Activated CD4-positive, alpha-beta memory T cell treated with anti-CD3 and anti-CD28 coated beads, Interleukin-2, amount 10 ng/mL, durations not matched to agents 7 days and 5 days (primary cell): ENCODE results near the gene RASAL1. TPM values are rescaled to one million over a fixed set of nuclear protein-coding genes. Genes with fewer than 3 reads are reported as not detected.
A peak's percentile ranks its signal among the peaks of the same experiment; 100 is the strongest.

Experiments used
- CTCF ChIA-PET: fragments of 350-600 bp; sonication (Branson Sonifier 250); formaldehyde crosslinking; loops from one replicate; lab custom pipeline; 2021; ENCODE audit warnings: antibody characterized with exemption, inconsistent platforms; lab: Charles Lee
- POLR2A ChIA-PET: fragments of 350-600 bp; sonication (Branson Sonifier 250); formaldehyde crosslinking; loops from one replicate; lab custom pipeline; 2021; ENCODE audit warnings: antibody characterized with exemption; lab: Charles Lee
- DNase-seq: peaks from one replicate; pipeline ENCODE4 v3.0.0-alpha.2; 2020
- H3K27ac Mint-ChIP-seq: one replicate; pipeline ENCODE4 v1.8.0; 2021; ENCODE audit warnings: mild to moderate bottlenecking, mixed read lengths
- H3K27me3 Mint-ChIP-seq: one replicate; pipeline ENCODE4 v1.8.0; 2021; ENCODE audit warnings: mixed read lengths
- H3K36me3 Mint-ChIP-seq: one replicate; pipeline ENCODE4 v1.8.0; 2021; ENCODE audit warnings: low read depth, mixed read lengths
- H3K4me1 Mint-ChIP-seq: one replicate; pipeline ENCODE4 v1.8.0; 2021; ENCODE audit warnings: mixed read lengths
- H3K4me3 Mint-ChIP-seq: one replicate; pipeline ENCODE4 v1.8.0; 2021; ENCODE audit warnings: mild to moderate bottlenecking, mixed read lengths
- H3K9me3 Mint-ChIP-seq: one replicate; pipeline ENCODE4 v1.8.0; 2021; ENCODE audit warnings: mixed read lengths
- total RNA-seq, 2 experiments: library from RNA; stranded (reverse); gene quantifications; one replicate each; pipeline ENCODE4 v1.2.3, GENCODE V29; 2021

Gene RASAL1
- total RNA-seq, 2 experiments from 2014 or later, result 0.10 to 0.35 TPM

DNA sequence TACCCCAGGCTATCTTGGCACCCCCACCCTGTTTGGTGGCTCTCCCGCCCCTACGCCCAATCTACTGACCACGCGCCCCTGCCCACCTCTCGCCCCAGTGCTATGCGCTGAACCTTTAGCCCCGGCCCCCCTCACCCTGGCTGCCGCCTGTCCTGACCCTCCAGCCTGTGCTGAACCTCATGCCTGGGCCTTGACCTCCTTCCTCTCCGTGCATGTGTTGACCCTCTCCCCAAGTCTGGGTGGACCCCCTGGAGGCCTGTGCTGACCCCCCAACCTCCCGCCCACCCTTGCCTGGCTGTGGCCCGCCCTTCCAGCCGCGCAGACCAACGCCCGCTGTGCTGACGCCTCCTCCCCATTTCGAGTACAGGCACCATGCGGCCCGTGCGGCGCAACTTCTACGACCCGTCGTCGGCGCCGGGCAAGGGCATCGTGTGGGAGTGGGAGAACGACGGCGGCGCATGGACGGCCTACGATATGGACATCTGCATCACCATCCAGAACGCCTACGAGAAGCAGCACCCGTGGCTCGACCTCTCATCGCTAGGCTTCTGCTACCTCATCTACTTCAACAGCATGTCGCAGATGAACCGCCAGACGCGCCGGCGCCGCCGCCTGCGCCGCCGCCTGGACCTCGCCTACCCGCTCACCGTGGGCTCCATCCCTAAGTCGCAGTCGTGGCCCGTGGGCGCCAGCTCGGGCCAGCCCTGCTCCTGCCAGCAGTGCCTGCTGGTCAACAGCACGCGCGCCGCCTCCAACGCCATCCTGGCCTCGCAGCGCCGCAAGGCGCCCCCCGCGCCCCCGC is 58.3 kb downstream of the RASAL1 start:
- Mint-ChIP-seq H3K4me1 (peaks cover 2% of the 10 kb centered on the region), H3K27me3 (no peaks in the 10 kb centered on the region), H3K4me3 (no peak overlapping the region), H3K9me3 (no peaks in the 10 kb centered on the region), H3K27ac (no peak overlapping the region), H3K36me3 (no peaks in the 10 kb centered on the region)
- ChIA-PET CTCF (no interaction called here), POLR2A (no interaction called here)
- no peak for DNase-seq

DNA sequence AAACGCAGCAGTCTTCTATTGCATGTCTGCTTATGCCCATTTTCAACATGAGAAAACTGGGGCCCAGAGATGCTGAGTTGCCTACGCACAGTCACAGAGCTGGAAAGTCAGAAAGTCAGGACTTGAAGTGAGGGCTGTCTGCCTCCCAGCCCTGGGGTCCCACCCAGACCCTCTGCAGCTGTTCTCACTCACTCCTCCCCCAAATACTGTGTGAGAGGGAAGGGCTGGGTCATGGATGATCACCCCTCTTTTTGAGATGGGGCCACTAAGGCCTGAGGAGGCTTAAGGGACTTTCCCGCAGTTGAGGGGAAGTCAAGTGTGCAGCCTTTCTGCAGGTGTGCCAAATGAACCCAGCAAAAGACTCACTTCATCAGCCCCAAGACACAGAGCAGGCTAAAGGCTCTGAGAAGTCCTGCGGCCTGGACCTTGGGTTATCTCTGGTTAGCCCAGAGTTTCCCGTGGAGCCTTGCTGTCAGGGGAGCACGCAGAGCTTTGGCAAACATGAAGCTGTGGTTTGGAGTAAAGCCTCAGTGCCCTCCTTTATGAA is 60.4 kb downstream of the RASAL1 start:
- no peaks in the 10 kb centered on the region for H3K9me3 Mint-ChIP-seq
- no peak for DNase-seq
- CTCF ChIA-PET, result no interaction called here

DNA sequence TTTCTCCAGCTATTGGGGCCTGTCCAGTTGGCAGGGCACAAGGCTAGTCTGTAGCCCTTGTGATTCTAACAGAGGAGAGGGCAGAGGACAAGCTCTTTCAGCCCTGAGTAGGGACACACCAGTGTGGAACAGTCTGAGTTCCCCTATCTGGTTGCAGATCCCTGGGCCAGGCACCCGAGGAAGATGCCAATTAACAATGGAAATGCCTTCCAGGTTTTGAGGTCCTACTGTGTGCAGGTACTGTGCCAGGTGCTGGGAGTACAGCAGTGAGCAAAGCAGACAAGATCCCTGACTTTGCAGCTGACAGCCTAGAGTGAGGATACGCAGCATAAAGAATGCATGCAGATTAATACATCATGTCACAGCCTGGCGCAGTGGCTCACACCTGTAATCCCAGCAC is 62.0 kb downstream of the RASAL1 start:
- Mint-ChIP-seq H3K27me3 (no peaks in the 10 kb centered on the region), H3K36me3 (no peaks in the 10 kb centered on the region), H3K27ac (no peak overlapping the region), H3K4me1 (peaks cover 11% of the 10 kb centered on the region), H3K9me3 (no peaks in the 10 kb centered on the region), H3K4me3 (no peak overlapping the region)
- ChIA-PET POLR2A (no interaction called here), CTCF (no interaction called here)
- DNase-seq, result no peak

More for the DNA sequence above, 60.4 kb downstream of the RASAL1 start:
- H3K4me1 Mint-ChIP-seq, result peaks cover 8% of the 10 kb centered on the region
- POLR2A ChIA-PET, result no interaction called here
- H3K27me3 Mint-ChIP-seq, result no peaks in the 10 kb centered on the region
- H3K36me3 Mint-ChIP-seq, result no peaks in the 10 kb centered on the region
- H3K4me3 Mint-ChIP-seq, result no peak overlapping the region
- H3K27ac Mint-ChIP-seq, result no peak overlapping the region

DNA sequence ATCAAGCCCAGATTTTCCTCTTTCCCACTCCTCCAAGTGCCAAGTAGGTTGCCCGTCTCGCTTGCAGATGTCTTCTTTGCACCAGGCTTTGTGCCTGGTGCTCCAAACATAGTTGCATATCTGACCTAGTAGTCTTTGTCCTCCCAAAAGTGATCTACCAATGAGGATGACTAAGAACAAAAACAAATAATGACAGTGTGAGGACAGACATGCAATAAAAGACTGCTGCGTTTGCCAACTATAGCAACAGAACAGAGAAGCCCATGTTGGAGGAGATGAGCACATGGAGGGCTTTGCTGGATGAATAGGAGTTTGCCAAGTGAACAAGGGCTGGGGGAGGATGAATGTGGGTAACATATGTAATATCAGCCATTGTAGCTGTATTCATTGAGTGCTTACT is 63.4 kb downstream of the RASAL1 start:
- DNase-seq, result no peak
- Mint-ChIP-seq H3K36me3 (no peaks in the 10 kb centered on the region), H3K27ac (no peak overlapping the region), H3K27me3 (no peaks in the 10 kb centered on the region), H3K9me3 (no peaks in the 10 kb centered on the region), H3K4me3 (no peak overlapping the region), H3K4me1 (peaks cover 11% of the 10 kb centered on the region)
- CTCF ChIA-PET, result no interaction called here
- POLR2A ChIA-PET, result no interaction called here

DNA sequence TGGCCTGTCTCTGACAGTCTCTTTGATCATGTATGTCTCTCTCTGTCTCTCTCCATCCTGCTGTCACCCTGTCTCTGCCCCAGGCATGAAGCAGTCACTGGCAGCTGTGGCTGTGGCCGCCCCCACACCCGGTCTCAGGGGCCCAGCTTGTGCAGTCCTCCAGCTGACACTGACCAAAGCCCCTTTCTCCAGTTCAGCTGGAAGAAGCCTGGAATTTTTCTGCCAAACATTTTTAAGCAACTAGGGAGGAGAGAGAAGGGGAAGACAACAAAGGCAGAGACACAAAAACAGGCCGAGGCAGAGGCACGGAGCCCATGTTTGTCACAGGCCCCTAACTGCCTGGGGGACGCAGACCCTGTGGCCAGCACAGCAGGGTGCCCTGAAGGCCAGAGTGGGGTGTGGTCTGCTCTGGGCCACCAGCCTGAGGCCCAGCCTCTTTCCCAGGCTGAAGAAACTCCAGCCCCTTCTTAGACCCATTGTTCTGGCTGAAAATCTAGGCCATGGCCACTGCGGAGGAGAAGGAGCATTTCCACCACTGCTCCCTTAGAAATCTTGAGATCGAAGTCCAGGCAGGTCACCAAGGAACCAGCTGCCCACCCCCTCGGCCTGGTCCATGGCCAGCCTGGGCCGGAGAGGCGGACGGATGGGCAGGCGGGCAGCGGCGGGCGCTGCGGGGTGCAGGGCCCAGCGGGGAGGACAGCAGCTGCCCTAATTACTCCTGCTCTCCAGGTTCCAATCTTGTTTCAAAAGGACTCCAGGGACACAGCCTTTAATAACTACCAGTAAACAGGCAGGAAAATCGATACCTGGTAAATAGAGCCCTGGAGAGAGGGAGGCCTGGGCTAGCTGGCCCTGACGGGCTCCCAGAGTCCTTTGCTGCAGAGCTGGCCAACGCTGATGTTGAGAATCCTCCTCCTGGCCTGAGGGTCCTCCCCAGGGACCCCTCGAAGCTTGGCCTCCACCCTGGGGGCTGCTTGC is 64.1 kb downstream of the RASAL1 start:
- H3K27me3 Mint-ChIP-seq, result no peaks in the 10 kb centered on the region
- no peak overlapping the region for H3K27ac Mint-ChIP-seq
- ChIA-PET CTCF (no interaction called here), POLR2A (interaction anchor here (1.2 kb wide), 1 partner anchor 128 kb away, joined by 3 read pairs; no protein-coding TSS in a partner anchor)
- H3K4me1 Mint-ChIP-seq, result peaks cover 11% of the 10 kb centered on the region
- no peak for DNase-seq
- H3K9me3 Mint-ChIP-seq, result no peaks in the 10 kb centered on the region
- H3K4me3 Mint-ChIP-seq, result no peak overlapping the region
- H3K36me3 Mint-ChIP-seq, result no peaks in the 10 kb centered on the region

DNA sequence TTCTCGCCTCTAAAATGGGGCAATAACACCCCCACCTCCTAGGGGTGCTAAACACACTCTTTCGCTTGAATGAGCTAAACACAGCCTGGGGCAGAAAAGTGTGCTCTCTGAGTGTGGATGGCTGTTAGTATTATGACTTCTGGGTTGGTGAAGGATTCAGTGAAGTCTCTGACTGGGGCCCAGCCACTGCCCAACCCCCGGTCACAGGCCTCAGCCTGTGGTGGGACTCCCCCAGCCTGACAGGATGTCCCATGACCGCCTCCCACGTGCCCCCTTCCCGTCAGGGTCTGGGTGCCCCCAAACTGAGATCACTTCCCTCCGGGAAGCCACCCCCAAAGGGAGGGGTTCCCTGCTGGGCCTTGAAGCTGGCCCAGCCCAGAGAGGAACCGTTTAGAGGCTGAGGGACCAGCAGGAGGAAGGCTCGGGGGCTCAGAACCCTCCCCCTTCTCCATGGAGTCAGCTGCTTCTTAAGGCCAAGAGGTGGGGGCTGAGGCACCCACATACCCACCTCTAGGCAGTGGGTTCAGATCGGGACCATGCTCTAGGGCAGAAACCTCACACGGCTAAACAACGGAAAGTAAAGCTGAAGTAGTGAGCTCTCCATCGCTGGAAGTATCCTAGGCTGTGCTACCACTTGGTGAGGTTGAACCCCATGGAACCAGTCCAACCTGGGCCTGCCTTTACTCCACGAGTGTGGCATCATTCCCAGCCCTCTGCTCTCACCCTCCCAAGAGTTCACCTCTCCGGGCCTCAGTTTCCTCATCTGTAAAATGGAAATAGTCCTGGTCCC is 65.2 kb downstream of the RASAL1 start:
- ChIA-PET CTCF (no interaction called here), POLR2A (interaction anchor here (1.2 kb wide), 1 partner anchor 127 kb away, joined by 3 read pairs; no protein-coding TSS in a partner anchor)
- Mint-ChIP-seq H3K4me1 (peaks cover 9% of the 10 kb centered on the region), H3K9me3 (no peaks in the 10 kb centered on the region), H3K27me3 (no peaks in the 10 kb centered on the region), H3K27ac (no peak overlapping the region), H3K36me3 (no peaks in the 10 kb centered on the region), H3K4me3 (no peak overlapping the region)
- DNase-seq, result peak; percentile 32

DNA sequence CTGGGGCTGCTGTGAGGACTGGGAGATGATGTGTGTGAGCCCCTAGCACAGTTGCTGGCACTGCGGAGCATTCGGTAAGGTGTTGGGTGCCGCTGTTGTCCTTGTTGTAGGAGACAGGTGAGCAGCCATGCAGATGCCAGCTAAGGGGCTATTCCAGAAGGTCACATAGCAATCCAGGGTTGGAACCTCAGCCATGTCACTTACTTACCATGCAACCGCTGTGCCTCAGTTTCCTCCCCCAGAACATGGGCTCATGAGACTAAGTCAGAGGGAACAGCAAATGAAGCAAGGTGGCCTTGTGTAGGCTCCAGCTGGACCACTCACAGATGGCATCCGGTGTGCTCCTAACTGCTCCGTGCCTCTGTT is 65.8 kb downstream of the RASAL1 start:
- ChIA-PET POLR2A (no interaction called here), CTCF (no interaction called here)
- peaks cover 9% of the 10 kb centered on the region for H3K4me1 Mint-ChIP-seq
- no peak for DNase-seq
- no peaks in the 10 kb centered on the region for H3K36me3 Mint-ChIP-seq
- no peaks in the 10 kb centered on the region for H3K27me3 Mint-ChIP-seq
- no peak overlapping the region for H3K4me3 Mint-ChIP-seq
- no peak overlapping the region for H3K27ac Mint-ChIP-seq
- H3K9me3 Mint-ChIP-seq, result no peaks in the 10 kb centered on the region

DNA sequence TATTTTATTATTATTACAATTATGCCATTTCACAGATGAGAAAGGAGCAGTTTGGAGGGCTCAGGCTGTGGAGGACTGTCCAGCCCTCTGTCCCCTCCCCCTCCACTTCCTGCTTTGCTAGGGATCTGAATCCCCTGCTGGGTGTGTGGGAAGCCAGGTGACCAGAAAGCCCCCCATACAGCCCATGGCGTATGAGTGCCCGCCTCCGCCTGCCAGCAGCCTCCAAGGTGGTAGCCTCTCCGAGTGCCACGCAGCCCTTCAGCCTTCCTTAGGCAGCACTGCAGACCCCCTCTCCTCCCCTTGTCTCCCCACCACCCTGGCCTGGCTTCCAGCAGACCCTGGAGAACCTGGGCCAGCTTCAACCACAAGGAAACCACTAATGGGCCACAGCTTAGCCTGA is 66.4 kb downstream of the RASAL1 start:
- Mint-ChIP-seq H3K36me3 (no peaks in the 10 kb centered on the region), H3K4me1 (peaks cover 9% of the 10 kb centered on the region), H3K9me3 (no peaks in the 10 kb centered on the region), H3K27me3 (no peaks in the 10 kb centered on the region), H3K4me3 (no peak overlapping the region), H3K27ac (no peak overlapping the region)
- POLR2A ChIA-PET, result no interaction called here
- no peak for DNase-seq
- CTCF ChIA-PET, result interaction anchor here (0.6 kb wide), 1 partner anchor 63 kb away, joined by 3 read pairs; no protein-coding TSS in a partner anchor

DNA sequence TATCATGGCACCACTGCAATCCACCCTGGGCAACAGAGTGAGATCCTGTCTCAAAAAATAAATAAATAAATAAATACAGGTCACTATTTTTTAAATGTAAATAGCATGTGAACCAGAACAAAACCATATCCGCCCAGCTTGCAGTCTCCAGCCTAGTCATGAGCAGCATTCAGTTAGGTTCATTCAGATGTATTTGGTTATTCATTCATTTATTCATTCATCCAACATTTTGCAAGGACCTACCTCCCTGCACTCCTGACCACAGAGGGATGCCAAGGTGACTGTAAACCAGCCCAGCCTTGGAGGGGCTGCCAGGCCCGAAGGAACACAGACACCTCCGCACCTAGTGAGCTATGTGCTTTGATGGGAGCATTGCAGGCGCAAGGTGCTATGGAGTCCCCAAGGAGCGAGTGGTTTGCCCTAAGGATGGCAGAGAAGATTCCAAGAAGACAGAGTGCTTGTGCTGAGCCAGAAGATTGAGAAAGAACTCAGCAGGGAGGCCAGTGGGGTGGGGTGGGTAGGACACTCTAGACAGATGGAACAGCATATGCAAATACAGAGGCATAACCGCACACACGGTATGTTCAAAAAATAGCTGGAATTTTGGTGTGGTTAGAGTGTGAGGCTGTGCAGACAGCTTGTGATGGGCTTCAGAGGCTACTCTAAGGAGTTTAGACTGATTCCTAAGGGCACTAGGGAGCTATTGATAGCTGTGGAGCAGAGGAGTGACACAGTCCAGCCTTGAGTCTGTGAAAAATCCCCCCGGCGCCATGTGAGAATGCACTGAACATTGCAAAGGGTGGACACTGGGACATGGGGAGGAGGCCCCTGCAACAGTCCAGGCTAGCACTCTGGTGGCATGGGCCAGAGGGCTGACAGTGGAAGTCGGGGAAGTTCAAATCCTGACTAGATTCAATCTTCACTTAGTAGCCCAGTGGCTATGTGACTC is 67.3 kb downstream of the RASAL1 start:
- H3K27ac Mint-ChIP-seq, result no peak overlapping the region
- DNase-seq, result no peak
- H3K36me3 Mint-ChIP-seq, result no peaks in the 10 kb centered on the region
- no peak overlapping the region for H3K4me3 Mint-ChIP-seq
- no peaks in the 10 kb centered on the region for H3K9me3 Mint-ChIP-seq
- CTCF ChIA-PET, result no interaction called here
- peaks cover 9% of the 10 kb centered on the region for H3K4me1 Mint-ChIP-seq
- POLR2A ChIA-PET, result no interaction called here
- H3K27me3 Mint-ChIP-seq, result no peaks in the 10 kb centered on the region

DNA sequence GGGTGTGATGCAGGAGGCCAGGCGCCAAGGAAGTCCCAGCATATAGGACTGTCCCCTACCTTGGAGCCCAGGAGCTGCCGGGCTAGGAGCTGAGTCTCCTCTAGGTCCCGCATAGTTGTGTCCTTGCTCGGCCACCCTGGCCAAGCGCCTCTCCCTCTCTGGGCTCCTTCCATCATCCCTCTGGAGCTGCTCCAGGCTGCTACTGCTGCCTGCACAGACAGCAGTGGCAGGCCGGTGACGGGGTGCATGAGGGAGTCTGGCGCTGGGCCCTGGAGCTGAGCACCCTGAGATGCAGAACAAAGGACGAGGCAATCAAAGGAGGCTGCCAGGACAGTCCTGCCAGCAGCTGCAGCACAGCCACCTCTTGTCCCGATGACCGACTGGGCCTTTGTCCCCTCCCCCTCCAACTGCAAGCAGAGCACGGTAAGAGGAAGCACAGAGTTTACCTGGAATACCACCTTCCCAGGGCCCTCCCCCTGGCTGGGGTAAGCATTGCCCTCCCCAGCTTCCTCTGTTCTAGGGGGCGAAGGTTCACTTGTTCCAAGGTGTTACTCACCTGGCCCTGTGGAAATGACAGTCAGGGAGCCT is 68.7 kb downstream of the RASAL1 start:
- H3K36me3 Mint-ChIP-seq, result no peaks in the 10 kb centered on the region
- no peak for DNase-seq
- ChIA-PET POLR2A (no interaction called here), CTCF (no interaction called here)
- H3K4me3 Mint-ChIP-seq, result no peak overlapping the region
- H3K4me1 Mint-ChIP-seq, result peaks cover 6% of the 10 kb centered on the region
- H3K27me3 Mint-ChIP-seq, result no peaks in the 10 kb centered on the region
- H3K27ac Mint-ChIP-seq, result no peak overlapping the region
- no peaks in the 10 kb centered on the region for H3K9me3 Mint-ChIP-seq

DNA sequence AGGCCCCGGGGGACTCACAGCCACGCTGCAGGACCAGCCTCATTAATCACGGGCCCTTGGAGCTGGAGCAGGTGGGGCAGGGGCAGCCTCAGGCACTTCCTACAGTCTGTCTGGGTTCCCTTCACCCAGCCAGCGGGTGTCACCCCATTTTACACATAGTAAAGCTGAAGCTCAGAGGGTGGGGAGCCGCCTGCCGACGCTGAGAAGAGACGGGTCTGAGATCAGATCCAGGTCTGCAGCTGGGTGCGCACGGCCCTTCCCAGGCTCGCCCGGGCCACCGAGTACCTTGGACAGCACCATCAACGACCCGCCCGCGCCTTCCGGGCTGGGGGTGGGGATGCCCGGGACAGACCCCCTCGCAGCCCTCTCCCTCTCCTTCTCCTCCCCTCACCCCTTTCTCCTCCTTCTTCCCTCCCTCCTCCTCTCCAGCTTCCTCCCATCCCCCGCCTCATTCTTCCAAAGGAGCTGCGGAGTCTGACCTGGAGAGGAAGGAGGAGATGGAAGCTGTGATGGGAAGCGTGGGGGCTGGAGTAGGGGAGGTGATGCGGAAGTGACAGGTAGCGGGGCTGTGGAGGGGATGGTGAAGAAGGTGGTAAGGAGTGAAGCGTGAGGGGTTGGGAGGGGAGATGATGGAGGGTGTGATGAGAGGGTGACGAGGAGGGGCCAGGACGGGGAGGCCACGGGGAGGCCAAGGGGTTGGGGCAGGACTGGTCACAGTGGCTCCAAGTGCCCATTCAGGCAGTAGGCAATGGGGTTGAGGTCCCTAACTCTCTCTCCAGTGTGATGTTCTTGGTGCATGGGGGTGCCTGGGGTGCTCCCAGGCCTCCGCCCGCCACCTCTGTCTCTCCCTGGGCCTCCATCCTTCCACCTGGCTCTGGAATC is 70.2 kb downstream of the RASAL1 start:
- peaks cover 5% of the 10 kb centered on the region for H3K4me1 Mint-ChIP-seq
- ChIA-PET POLR2A (no interaction called here), CTCF (no interaction called here)
- DNase-seq, result no peak
- no peaks in the 10 kb centered on the region for H3K36me3 Mint-ChIP-seq
- H3K9me3 Mint-ChIP-seq, result no peaks in the 10 kb centered on the region
- H3K27ac Mint-ChIP-seq, result no peak overlapping the region
- H3K27me3 Mint-ChIP-seq, result no peaks in the 10 kb centered on the region
- no peak overlapping the region for H3K4me3 Mint-ChIP-seq
